ENCODE data around the gene MS4A14. TPM values are rescaled to one million over a fixed set of nuclear protein-coding genes. Genes with fewer than 3 reads are reported as not detected.
"Not testable (repeated sequence)": the region's sequence is repeated elsewhere in the genome, so short reads cannot be mapped to it uniquely, and the experiment has no call there.

MS4A14 gene
- total RNA-seq, 1 donor: not detected

DNA sequence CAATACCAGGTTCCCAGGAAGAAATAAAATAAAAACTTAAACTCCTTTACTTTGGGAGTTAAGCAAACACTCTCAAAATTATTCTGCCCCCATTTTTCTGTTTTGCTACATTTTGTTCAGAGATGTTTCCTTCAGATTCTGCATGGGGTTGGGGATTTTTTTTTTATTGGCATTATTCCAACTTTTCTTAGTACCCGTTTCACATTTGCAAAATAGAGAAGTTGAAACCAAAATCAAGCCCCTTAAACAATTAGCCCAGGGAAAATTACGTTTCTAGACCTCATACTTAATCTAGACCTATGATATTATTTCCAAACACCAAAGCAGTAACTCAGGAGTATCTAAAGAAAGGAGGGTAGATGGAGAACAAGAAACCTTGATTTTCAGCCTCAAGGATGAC is 38.5 kb upstream of the MS4A14 start:
- Histone ChIP-seq H3K9me3 (ENCODE audit: low read depth, low read length) (peaks cover 2% of the 10 kb centered on the region), H4K20me1 (ENCODE audit: insufficient read depth, low read length) (no peaks in the 10 kb centered on the region), H3K36me3 (ENCODE audit: insufficient read depth, low read length) (no peaks in the 10 kb centered on the region), H3K4me1 (ENCODE audit: insufficient read depth, low read length) (no peaks in the 10 kb centered on the region), H3K4me2 (ENCODE audit: insufficient read depth, low read length) (no peak overlapping the region), H3K4me3 (ENCODE audit: insufficient read depth, low read length) (no peak overlapping the region), H3K79me2 (ENCODE audit: insufficient read depth, low read length) (no peaks in the 10 kb centered on the region), H2AFZ (ENCODE audit: low read length) (no peak overlapping the region), H3K27ac (ENCODE audit: low read depth, low read length) (no peak overlapping the region), H3K27me3 (ENCODE audit: insufficient read depth, low read length) (no peaks in the 10 kb centered on the region)
- no peak for DNase-seq (ENCODE audit: insufficient read length, low spot score, missing footprints)
- TF ChIP-seq, protein P1, sequence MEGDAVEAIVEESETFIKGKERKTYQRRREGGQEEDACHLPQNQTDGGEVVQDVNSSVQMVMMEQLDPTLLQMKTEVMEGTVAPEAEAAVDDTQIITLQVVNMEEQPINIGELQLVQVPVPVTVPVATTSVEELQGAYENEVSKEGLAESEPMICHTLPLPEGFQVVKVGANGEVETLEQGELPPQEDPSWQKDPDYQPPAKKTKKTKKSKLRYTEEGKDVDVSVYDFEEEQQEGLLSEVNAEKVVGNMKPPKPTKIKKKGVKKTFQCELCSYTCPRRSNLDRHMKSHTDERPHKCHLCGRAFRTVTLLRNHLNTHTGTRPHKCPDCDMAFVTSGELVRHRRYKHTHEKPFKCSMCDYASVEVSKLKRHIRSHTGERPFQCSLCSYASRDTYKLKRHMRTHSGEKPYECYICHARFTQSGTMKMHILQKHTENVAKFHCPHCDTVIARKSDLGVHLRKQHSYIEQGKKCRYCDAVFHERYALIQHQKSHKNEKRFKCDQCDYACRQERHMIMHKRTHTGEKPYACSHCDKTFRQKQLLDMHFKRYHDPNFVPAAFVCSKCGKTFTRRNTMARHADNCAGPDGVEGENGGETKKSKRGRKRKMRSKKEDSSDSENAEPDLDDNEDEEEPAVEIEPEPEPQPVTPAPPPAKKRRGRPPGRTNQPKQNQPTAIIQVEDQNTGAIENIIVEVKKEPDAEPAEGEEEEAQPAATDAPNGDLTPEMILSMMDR (IDR thresholded peaks at IDR 0.05; ENCODE audit: extremely low read depth, low read depth, low read length): no peak

DNA sequence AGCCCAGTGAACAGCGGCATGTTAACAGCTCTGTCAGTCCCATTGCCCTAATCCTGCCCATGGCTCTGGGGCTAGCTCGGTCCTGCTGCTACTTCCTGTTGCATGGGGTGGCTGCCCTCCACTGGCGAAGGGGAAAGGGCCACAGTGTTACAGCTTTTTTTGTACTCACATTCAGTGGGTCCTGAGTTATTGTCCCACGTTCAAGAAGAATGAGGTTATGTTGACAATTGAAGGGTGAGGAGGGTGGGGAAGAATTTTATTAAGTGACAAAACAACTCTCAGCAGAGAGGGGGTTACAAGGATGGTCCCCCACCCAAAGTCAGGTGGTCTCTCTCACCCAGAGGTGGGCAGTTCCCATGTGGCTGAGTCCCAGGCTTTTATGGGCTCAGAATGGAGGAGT is 35.6 kb upstream of the MS4A14 start:
- Histone ChIP-seq H3K4me2 (ENCODE audit: insufficient read depth, low read length) (no peak overlapping the region), H3K27me3 (ENCODE audit: insufficient read depth, low read length) (no peaks in the 10 kb centered on the region), H2AFZ (ENCODE audit: low read length) (no peak overlapping the region), H4K20me1 (ENCODE audit: insufficient read depth, low read length) (no peaks in the 10 kb centered on the region), H3K4me3 (ENCODE audit: insufficient read depth, low read length) (no peak overlapping the region), H3K4me1 (ENCODE audit: insufficient read depth, low read length) (no peaks in the 10 kb centered on the region), H3K36me3 (ENCODE audit: insufficient read depth, low read length) (no peaks in the 10 kb centered on the region), H3K79me2 (ENCODE audit: insufficient read depth, low read length) (no peaks in the 10 kb centered on the region), H3K9me3 (ENCODE audit: low read depth, low read length) (peaks cover 2% of the 10 kb centered on the region), H3K27ac (ENCODE audit: low read depth, low read length) (no peak overlapping the region)
- DNase-seq (ENCODE audit: insufficient read length, low spot score, missing footprints): no peak
- TF ChIP-seq, protein P1 (IDR thresholded peaks at IDR 0.05; ENCODE audit: extremely low read depth, low read depth, low read length): no peak

DNA sequence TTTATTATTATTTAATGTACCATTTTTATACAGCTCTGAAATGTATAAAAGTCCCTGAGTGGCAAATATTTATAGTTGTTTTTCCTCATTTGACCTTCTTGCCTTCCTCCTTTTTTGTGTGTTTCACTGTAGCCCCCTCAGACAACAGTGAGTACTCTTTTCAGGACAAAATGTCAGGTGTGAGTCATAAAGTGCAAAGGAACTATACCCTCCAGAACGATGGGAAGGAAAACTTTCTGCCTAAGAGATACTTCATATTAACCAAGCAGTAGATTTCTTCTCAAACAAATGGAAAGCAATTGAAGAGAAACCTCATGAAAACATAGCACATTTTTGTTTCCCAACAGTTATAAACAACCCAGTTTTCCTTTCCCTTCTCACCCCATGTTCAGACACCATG is 34.0 kb upstream of the MS4A14 start:
- Histone ChIP-seq H3K4me3 (ENCODE audit: insufficient read depth, low read length) (no peak overlapping the region), H3K4me2 (ENCODE audit: insufficient read depth, low read length) (no peak overlapping the region), H3K79me2 (ENCODE audit: insufficient read depth, low read length) (no peaks in the 10 kb centered on the region), H3K27me3 (ENCODE audit: insufficient read depth, low read length) (no peaks in the 10 kb centered on the region), H2AFZ (ENCODE audit: low read length) (no peak overlapping the region), H4K20me1 (ENCODE audit: insufficient read depth, low read length) (no peaks in the 10 kb centered on the region), H3K4me1 (ENCODE audit: insufficient read depth, low read length) (no peaks in the 10 kb centered on the region), H3K27ac (ENCODE audit: low read depth, low read length) (no peak overlapping the region), H3K9me3 (ENCODE audit: low read depth, low read length) (no peaks in the 10 kb centered on the region), H3K36me3 (ENCODE audit: insufficient read depth, low read length) (no peaks in the 10 kb centered on the region)
- TF ChIP-seq, protein P1 (IDR thresholded peaks at IDR 0.05; ENCODE audit: extremely low read depth, low read depth, low read length): no peak
- peak; percentile 58 for DNase-seq (ENCODE audit: insufficient read length, low spot score, missing footprints)

DNA sequence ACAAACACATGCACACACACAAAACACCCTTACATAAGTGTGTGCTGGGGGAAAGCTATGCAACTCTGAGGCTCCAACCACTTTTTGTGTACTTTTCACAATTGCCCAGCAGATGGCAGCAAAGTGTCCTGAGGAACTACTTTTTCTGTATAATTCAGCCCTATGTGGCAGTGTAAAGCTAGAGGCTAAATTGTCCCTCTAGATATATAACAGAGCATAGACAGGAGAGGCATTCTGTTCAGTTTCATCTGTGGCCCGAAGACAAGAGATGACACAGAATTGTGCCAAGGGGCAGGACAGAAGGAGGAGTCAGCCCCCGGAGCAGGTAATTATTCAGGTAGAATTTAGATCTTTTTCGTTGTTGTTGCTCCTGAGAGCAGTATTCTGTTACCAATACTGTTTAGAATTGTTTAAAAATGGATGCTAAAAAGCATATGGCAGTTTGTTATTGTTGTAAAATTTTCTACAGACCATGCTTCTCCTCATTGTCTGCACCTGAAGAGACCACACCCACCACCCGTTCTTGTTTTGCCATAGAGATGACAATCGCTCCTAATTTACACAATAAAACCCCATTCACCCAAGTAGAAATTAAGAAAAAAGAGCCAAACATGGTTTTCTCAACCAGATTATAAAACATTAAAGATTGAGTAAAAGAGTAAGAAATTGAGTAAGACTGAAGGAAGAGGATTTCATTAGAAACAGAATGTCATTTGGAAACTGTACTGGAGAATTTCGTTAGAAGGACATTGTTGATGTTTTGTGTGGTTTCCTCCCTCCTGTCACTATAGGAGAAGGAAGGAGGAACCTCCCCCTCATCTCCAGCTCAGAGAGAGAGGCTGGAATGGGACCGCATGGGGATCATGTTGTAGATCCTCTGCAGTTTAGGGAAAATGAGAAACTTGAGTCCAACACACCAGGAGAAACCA is 32.5 kb upstream of the MS4A14 start:
- DNase-seq (ENCODE audit: insufficient read length, low spot score, missing footprints): peak; percentile 49
- H3K4me2 ChIP-seq (ENCODE audit: insufficient read depth, low read length): no peak overlapping the region
- H3K27me3 ChIP-seq (ENCODE audit: insufficient read depth, low read length): no peaks in the 10 kb centered on the region
- H3K27ac ChIP-seq (ENCODE audit: low read depth, low read length): no peak overlapping the region
- H3K36me3 ChIP-seq (ENCODE audit: insufficient read depth, low read length): no peaks in the 10 kb centered on the region
- H3K4me1 ChIP-seq (ENCODE audit: insufficient read depth, low read length): no peaks in the 10 kb centered on the region
- H3K4me3 ChIP-seq (ENCODE audit: insufficient read depth, low read length): no peak overlapping the region
- H3K79me2 ChIP-seq (ENCODE audit: insufficient read depth, low read length): no peaks in the 10 kb centered on the region
- H3K9me3 ChIP-seq (ENCODE audit: low read depth, low read length): no peaks in the 10 kb centered on the region
- no peak overlapping the region for H2AFZ ChIP-seq (ENCODE audit: low read length)
- H4K20me1 ChIP-seq (ENCODE audit: insufficient read depth, low read length): no peaks in the 10 kb centered on the region
- TF ChIP-seq, protein P1 (IDR thresholded peaks at IDR 0.05; ENCODE audit: extremely low read depth, low read depth, low read length): peak; percentile 73

DNA sequence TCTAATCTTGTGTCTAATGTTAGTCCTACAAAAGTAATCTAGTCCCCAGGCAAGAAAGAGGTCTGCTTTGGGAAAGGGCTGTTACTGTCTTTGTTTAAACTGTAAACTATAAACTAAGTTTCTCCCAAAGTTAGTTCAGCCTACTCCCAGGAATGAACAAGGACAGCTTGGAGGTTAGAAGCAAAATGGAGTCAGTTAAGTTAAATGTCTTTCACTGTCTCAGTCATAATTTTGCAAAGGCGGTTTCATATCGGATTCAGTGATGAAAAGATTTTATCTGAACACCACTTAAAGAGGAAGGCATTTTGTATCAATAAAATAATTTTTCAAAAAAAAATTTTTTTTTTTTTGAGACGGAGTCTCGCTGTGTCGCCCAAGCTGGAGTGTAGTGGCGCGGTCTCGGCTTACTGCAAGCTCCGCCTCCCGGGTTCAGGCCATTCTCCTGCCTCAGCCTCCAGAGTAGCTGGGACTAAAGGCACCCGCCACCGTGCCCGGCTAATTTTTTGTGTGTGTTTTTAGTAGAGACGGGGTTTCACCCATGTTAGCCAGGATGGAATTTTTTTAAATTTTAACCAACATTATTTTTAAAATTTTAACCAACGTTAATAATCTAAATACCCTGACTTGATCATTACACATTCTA is 29.9 kb upstream of the MS4A14 start:
- DNase-seq (ENCODE audit: insufficient read length, low spot score, missing footprints); H3K27ac ChIP-seq (ENCODE audit: low read depth, low read length); H3K36me3 ChIP-seq (ENCODE audit: insufficient read depth, low read length); H3K79me2 ChIP-seq (ENCODE audit: insufficient read depth, low read length); H3K9me3 ChIP-seq (ENCODE audit: low read depth, low read length); H3K4me1 ChIP-seq (ENCODE audit: insufficient read depth, low read length); H4K20me1 ChIP-seq (ENCODE audit: insufficient read depth, low read length); H3K4me2 ChIP-seq (ENCODE audit: insufficient read depth, low read length); H3K27me3 ChIP-seq (ENCODE audit: insufficient read depth, low read length); H2AFZ ChIP-seq (ENCODE audit: low read length); H3K4me3 ChIP-seq (ENCODE audit: insufficient read depth, low read length): not testable (repeated sequence)

Data from osteoblast (primary cell).